MM.1S (cell line): ENCODE data around the gene RELA.

ENCODE experiments used
- DNase-seq: peaks from one replicate; pipeline ENCODE4 v3.0.0-alpha.2; 2015
- H2AFZ ChIP-seq: fragments of 300-600 bp; sonication (generic); 2 replicates; pipeline ENCODE4 v1.6.0; 2016; ENCODE audit warnings: antibody characterized with exemption, low read length
- H3F3A ChIP-seq: fragments of 300-600 bp; sonication (generic); 2 replicates; pipeline ENCODE4 v1.6.1; 2016; ENCODE audit warnings: mild to moderate bottlenecking, antibody characterized with exemption, low read length, moderate library complexity, mixed read lengths; ENCODE audit not compliant: insufficient read depth
- H3K27ac ChIP-seq: fragments of 300-600 bp; sonication (generic); 2 replicates; pipeline ENCODE4 v1.5.1; 2016; ENCODE audit warnings: mild to moderate bottlenecking, low read length
- H3K27me3 ChIP-seq: fragments of 300-600 bp; sonication (generic); replicated peaks from 2 replicates; pipeline ENCODE4 v1.6.0; 2016; ENCODE audit warnings: low read length; ENCODE audit not compliant: insufficient read depth
- H3K36me3 ChIP-seq: fragments of 300-600 bp; sonication (generic); replicated peaks from 2 replicates; pipeline ENCODE4 v1.6.1; 2016; ENCODE audit warnings: mild to moderate bottlenecking, low read length, mixed read lengths; ENCODE audit not compliant: insufficient read depth
- H3K4me1 ChIP-seq: fragments of 300-600 bp; sonication (generic); 2 replicates; pipeline ENCODE4 v1.6.1; 2016; ENCODE audit warnings: low read length, mixed read lengths
- H3K4me2 ChIP-seq: fragments of 300-600 bp; sonication (generic); 2 replicates; pipeline ENCODE4 v1.6.0; 2016; ENCODE audit warnings: low read depth, low read length
- H3K4me3 ChIP-seq: fragments of 300-600 bp; sonication (generic); 2 replicates; pipeline ENCODE4 v1.5.1; 2016; ENCODE audit warnings: low read length, mixed read lengths
- H3K79me2 ChIP-seq: fragments of 300-600 bp; sonication (generic); 2 replicates; pipeline ENCODE4 v1.6.1; 2016; ENCODE audit warnings: mixed run types, low read length, mixed read lengths
- H3K9ac ChIP-seq: fragments of 300-600 bp; sonication (generic); 2 replicates; pipeline ENCODE4 v1.6.1; 2016; ENCODE audit warnings: low read length, mixed read lengths
- H3K9me2 ChIP-seq: fragments of 300-600 bp; sonication (generic); replicated peaks from 2 replicates; pipeline ENCODE4 v1.6.1; 2016; ENCODE audit warnings: mild to moderate bottlenecking, low read length, mixed read lengths; ENCODE audit not compliant: insufficient read depth
- H3K9me3 ChIP-seq: fragments of 300-600 bp; sonication (generic); replicated peaks from 2 replicates; pipeline ENCODE4 v1.6.1; 2016; ENCODE audit warnings: mild to moderate bottlenecking, low read length, mixed read lengths; ENCODE audit not compliant: insufficient read depth
- H4K20me1 ChIP-seq: fragments of 300-600 bp; sonication (generic); 2 replicates; pipeline ENCODE4 v1.6.1; 2016; ENCODE audit warnings: mild to moderate bottlenecking, low read length, moderate library complexity, mixed read lengths; ENCODE audit not compliant: insufficient read depth
- CTCF ChIP-seq: fragments of 300-600 bp; sonication (generic); IDR thresholded peaks from 2 replicates; pipeline ENCODE4 v1.5.1; 2016; ENCODE audit warnings: antibody characterized with exemption, low read length, mixed read lengths
- EZH2 ChIP-seq: fragments of 300-600 bp; sonication (generic); optimal IDR thresholded peaks from 2 replicates; pipeline ENCODE3; 2017; ENCODE audit warnings: low read depth, mild to moderate bottlenecking, antibody characterized with exemption, low read length, mixed read lengths
- EZH2phosphoT487 ChIP-seq: fragments of 300-600 bp; sonication (generic); IDR thresholded peaks from 2 replicates; pipeline ENCODE4 v1.6.1; 2018; ENCODE audit warnings: antibody characterized with exemption, low read length

RELA gene

GRCh38 chr11:65655570-65656332, 7.0 kb downstream of the RELA start:
- H3K4me3 ChIP-seq: no peak overlapping the region
- H3K4me2 ChIP-seq: no peak overlapping the region
- no peak for DNase-seq
- no peak overlapping the region for H3K27ac ChIP-seq
- no peaks in the 10 kb centered on the region for H3K27me3 ChIP-seq
- TF ChIP-seq EZH2: no peak
- no peak for TF ChIP-seq CTCF
- TF ChIP-seq EZH2phosphoT487: no peak
- H3K36me3 ChIP-seq: 0 out of 2 replicates have a peak, but pooled peaks cover 5% of the 10 kb centered on the region
- no peaks in the 10 kb centered on the region for H4K20me1 ChIP-seq
- no peak overlapping the region for H3K9ac ChIP-seq
- H3K4me1 ChIP-seq: peaks cover 16% of the 10 kb centered on the region
- no peaks in the 10 kb centered on the region for H3K9me2 ChIP-seq
- no peak overlapping the region for H2AFZ ChIP-seq
- H3F3A ChIP-seq: peaks cover 31% of the 10 kb centered on the region
- H3K9me3 ChIP-seq: no peaks in the 10 kb centered on the region
- peaks cover 28% of the 10 kb centered on the region for H3K79me2 ChIP-seq

GRCh38 chr11:65654375-65655349, 8.1 kb downstream of the RELA start:
- peaks cover 18% of the 10 kb centered on the region for H3K79me2 ChIP-seq
- no peak for DNase-seq
- 0 out of 2 replicates have a peak, but pooled peaks cover 2% of the 10 kb centered on the region for H3K36me3 ChIP-seq
- H3K9me2 ChIP-seq: no peaks in the 10 kb centered on the region
- no peak overlapping the region for H3K27ac ChIP-seq
- H4K20me1 ChIP-seq: no peaks in the 10 kb centered on the region
- H3K4me2 ChIP-seq: peak overlapping the region; percentile 95; the same call in 1 of the 2 replicates
- H3K4me1 ChIP-seq: peaks cover 16% of the 10 kb centered on the region
- no peak overlapping the region for H3K4me3 ChIP-seq
- H3F3A ChIP-seq: peaks cover 31% of the 10 kb centered on the region
- H3K27me3 ChIP-seq: no peaks in the 10 kb centered on the region
- H2AFZ ChIP-seq: no peak overlapping the region
- TF ChIP-seq EZH2 (no peak), CTCF (no peak), EZH2phosphoT487 (no peak)
- no peaks in the 10 kb centered on the region for H3K9me3 ChIP-seq
- no peak overlapping the region for H3K9ac ChIP-seq

GRCh38 chr11:65653229-65654225, 9.2 kb downstream of the RELA start:
- Histone ChIP-seq H3K4me2 (peak overlapping the region; percentile 95), H3K27me3 (no peaks in the 10 kb centered on the region), H3K27ac (peak overlapping the region; percentile 86), H3K79me2 (peaks cover 6% of the 10 kb centered on the region), H3K9me3 (no peaks in the 10 kb centered on the region), H3K36me3 (no peaks in the 10 kb centered on the region), H2AFZ (0 out of 2 replicates have a peak overlapping the region, but pooled peaks have one; percentile 77), H3K9ac (peak overlapping the region; percentile 74), H3K4me3 (peak overlapping the region; percentile 70), H4K20me1 (no peaks in the 10 kb centered on the region), H3F3A (peaks cover 31% of the 10 kb centered on the region), H3K9me2 (no peaks in the 10 kb centered on the region), H3K4me1 (peaks cover 16% of the 10 kb centered on the region)
- no peak for DNase-seq
- TF ChIP-seq EZH2phosphoT487 (no peak), CTCF (no peak), EZH2 (no peak)
